GM21529 (cell line): ENCODE data around the gene TMEM145.
"Not testable (repeated sequence)": the region's sequence is repeated elsewhere in the genome, so short reads cannot be mapped to it uniquely, and the experiment has no call there.

ENCODE experiments used
- ATAC-seq: cut with Tn5 transposase; IDR thresholded peaks from one replicate; pipeline ENCODE4 v1.9.1; 2021; ENCODE audit not compliant: unreplicated experiment

TMEM145 gene

GRCh38 chr19:42313840-42314755, 989 bp downstream of the TMEM145 start:
- no peak for ATAC-seq

GRCh38 chr19:42315024-42315423, 1.9 kb downstream of the TMEM145 start:
- ATAC-seq, result no peak

GRCh38 chr19:42316223-42317211, 3.4 kb downstream of the TMEM145 start:
- ATAC-seq, result no peak

- ATAC-seq, result no peak
These were observed 4.4 kb downstream of the TMEM145 start for GRCh38 chr19:42317535-42317934.

GRCh38 chr19:42322305-42322704, 9.2 kb downstream of the TMEM145 start:
- ATAC-seq, result no peak

- no peak for ATAC-seq
These were observed 10.4 kb downstream of the TMEM145 start for GRCh38 chr19:42323473-42323851.

- ATAC-seq, result no peak
These were observed 10.9 kb downstream of the TMEM145 start for GRCh38 chr19:42323852-42324654.

- no peak for ATAC-seq
These were observed 11.7 kb downstream of the TMEM145 start for GRCh38 chr19:42324655-42325307.

GRCh38 chr19:42325308-42325895, 12.3 kb downstream of the TMEM145 start, which contains the start of gene MEGF8:
Gene MEGF8 (plus strand): TSS chr19:42325635. CDS start chr19:42326244, 609 bp downstream.
- peak; percentile 89 for ATAC-seq

GRCh38 chr19:42325896-42326771, 13.0 kb downstream of the TMEM145 start:
- ATAC-seq, result peak; percentile 19

- no peak for ATAC-seq
These were observed 13.9 kb downstream of the TMEM145 start for GRCh38 chr19:42326969-42327368.

GRCh38 chr19:42327381-42327780, 14.3 kb downstream of the TMEM145 start:
- ATAC-seq, result no peak

GRCh38 chr19:42328106-42328505, 15.0 kb downstream of the TMEM145 start:
- ATAC-seq, result no peak

GRCh38 chr19:42328854-42329253, 15.7 kb downstream of the TMEM145 start:
- no peak for ATAC-seq

- ATAC-seq, result no peak
These were observed 17.2 kb downstream of the TMEM145 start for GRCh38 chr19:42330241-42330711.

- ATAC-seq, result not testable (repeated sequence)
These were observed 18.2 kb downstream of the TMEM145 start for GRCh38 chr19:42331333-42331732.

GRCh38 chr19:42332059-42332458, 18.9 kb downstream of the TMEM145 start:
- no peak for ATAC-seq

GRCh38 chr19:42333018-42333417, 19.9 kb downstream of the TMEM145 start:
- no peak for ATAC-seq
